Measurements from ENCODE around the gene THRSP. TPM values are rescaled to one million over a fixed set of nuclear protein-coding genes. Genes with fewer than 3 reads are reported as not detected.
A peak's percentile ranks its signal among the peaks of the same experiment; 100 is the strongest.

THRSP gene
- polyA plus RNA-seq, 1 of the 3 experiments (the other 2 are of a cell fraction), result not detected

- Histone ChIP-seq H3K4me2 (peak within 1 kb of the TSS; percentile 80), H3K27me3 (ENCODE audit: insufficient read depth) (no peaks in the 10 kb centered on the region), H2AFZ (ENCODE audit: low read depth) (peak within 1 kb of the TSS; percentile 93), H3K9me2 (no peaks in the 10 kb centered on the region), H4K20me1 (ENCODE audit: insufficient read depth) (peaks cover 23% of the 10 kb centered on the region), H3K9ac (peak within 1 kb of the TSS; percentile 96), H3K79me2 (ENCODE audit: insufficient read depth) (peaks cover 52% of the 10 kb centered on the region), H3K9me3 (no peaks in the 10 kb centered on the region), H3K36me3 (replicated peaks in 1 of 2; ENCODE audit: control insufficient read depth in 1 of 2, insufficient read depth in 2 of 2, low read length in 1 of 2) (peaks cover 0 to 17% of the 10 kb centered on the region in 2 experiments), H3F3A (replicated peaks; ENCODE audit: insufficient read depth) (peaks cover 7% of the 10 kb centered on the region), H3K27ac (ENCODE audit: low read depth in 2 of 2, low read length in 1 of 2) (peak within 1 kb of the TSS; percentile 84 to 85), H3K4me3 (ENCODE audit: low read depth in 2 of 2, low read length in 1 of 2) (peak within 1 kb of the TSS; percentile 89 to 95), H3K4me1 (ENCODE audit: control insufficient read depth in 1 of 2, insufficient read depth in 2 of 2, low read depth in 1 of 2, low read length in 1 of 2) (peaks cover 8 to 18% of the 10 kb centered on the region in 2 experiments; a peak in 2 of 4 replicates)
- WGBS (ENCODE audit: low lambda C conversion rate), result 3% methylated on average over 13 of the region's 68 CpGs
- POLR2A ChIA-PET, result interaction anchor here (0.7 to 2.2 kb wide), 6 partner anchors 15 to 495 kb away, joined by 3 to 9 read pairs (median 4); partner anchors contain the start of genes ALG8, INTS4 and NARS2
- CTCF ChIA-PET, result interaction anchor here (1.0 to 1.8 kb wide), 4 partner anchors 11 to 485 kb away, joined by 3 to 7 read pairs (median 3); no protein-coding TSS in a partner anchor
- peak; percentile 88 for DNase-seq
- TF ChIP-seq RFX5 (IDR thresholded peaks at IDR 0.05; ENCODE audit: low read length) (0 out of 2 replicates have a peak, but pooled peaks have one; percentile 34), ZBTB33 (IDR thresholded peaks at IDR 0.05; ENCODE audit: borderline replicate concordance, low read depth) (peak; percentile 57; the same call in 1 of the 2 replicates), EP300 (IDR thresholded peaks at IDR 0.05; ENCODE audit: borderline replicate concordance in 1 of 2, low read depth in 1 of 2, low read length in 1 of 2) (peak in 1 of 2 experiments; percentile 20; a peak in 1 of 4 replicates), FOXM1 (IDR thresholded peaks at IDR 0.05; ENCODE audit: low read depth) (0 out of 2 replicates have a peak, but pooled peaks have one; percentile 34), GATA2 (CRISPR knock-in tag; IDR thresholded peaks at IDR 0.05) (peak; percentile 53; the same call in 1 of the 2 replicates), YY1 (IDR thresholded peaks at IDR 0.05; ENCODE audit: low read depth) (peak; percentile 70), POLR2AphosphoS5 (IDR thresholded peaks at IDR 0.05; ENCODE audit: low read depth, low read length) (peak; percentile 93), IRF3 (IDR thresholded peaks at IDR 0.05; ENCODE audit: low read depth, low read length) (0 out of 2 replicates have a peak, but pooled peaks have one; percentile 18), REST (IDR thresholded peaks at IDR 0.05; ENCODE audit: low read depth, low read length) (no peak; the same call in 1 of the 2 replicates), GABPA (IDR thresholded peaks at IDR 0.05; ENCODE audit: low read depth) (peak; percentile 71), JUND (IDR thresholded peaks at IDR 0.05) (no peak), MXI1 (IDR thresholded peaks at IDR 0.05; ENCODE audit: low read depth, low read length) (peak; percentile 86), MEF2A (IDR thresholded peaks at IDR 0.05; ENCODE audit: borderline replicate concordance, low read depth) (no peak), PBX3 (IDR thresholded peaks at IDR 0.05) (no peak), FOXJ3 (CRISPR knock-in tag; IDR thresholded peaks at IDR 0.05) (peak; percentile 72), TCF12 (IDR thresholded peaks at IDR 0.05) (peak; percentile 15; the same call in 1 of the 2 replicates), EZH2phosphoT487 (IDR thresholded peaks at IDR 0.05; ENCODE audit: borderline replicate concordance, low read depth) (no peak), CHD2 (IDR thresholded peaks at IDR 0.05; ENCODE audit: low read length, partially characterized antibody) (peak; percentile 87), RCOR1 (IDR thresholded peaks at IDR 0.05; ENCODE audit: low read length) (peak; percentile 68; the same call in 1 of the 2 replicates), TEAD4 (IDR thresholded peaks at IDR 0.05; ENCODE audit: borderline replicate concordance, insufficient read depth) (no peak), SIN3A (IDR thresholded peaks at IDR 0.05; ENCODE audit: borderline replicate concordance, low read depth, low read length) (peak; percentile 89; the same call in 1 of the 2 replicates), SMC3 (IDR thresholded peaks at IDR 0.05; ENCODE audit: low read depth, low read length) (no peak)
- TF ChIP-seq, protein P1, sequence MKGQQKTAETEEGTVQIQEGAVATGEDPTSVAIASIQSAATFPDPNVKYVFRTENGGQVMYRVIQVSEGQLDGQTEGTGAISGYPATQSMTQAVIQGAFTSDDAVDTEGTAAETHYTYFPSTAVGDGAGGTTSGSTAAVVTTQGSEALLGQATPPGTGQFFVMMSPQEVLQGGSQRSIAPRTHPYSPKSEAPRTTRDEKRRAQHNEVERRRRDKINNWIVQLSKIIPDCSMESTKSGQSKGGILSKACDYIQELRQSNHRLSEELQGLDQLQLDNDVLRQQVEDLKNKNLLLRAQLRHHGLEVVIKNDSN (IDR thresholded peaks at IDR 0.05; ENCODE audit: borderline replicate concordance, low read depth), result peak; percentile 43; the same call in 1 of the 2 replicates
These were observed 15.8 kb downstream of the THRSP start, which contains the start of gene NDUFC2 for GRCh38 chr11:78079232-78080083. Gene NDUFC2, minus strand, starts transcription at chr11:78079862. Its CDS starts 118 bp downstream, at chr11:78079744.

Measured in SK-N-SH (cell line).